NCI-H345 treated with DMSO at 0.1 percent for 48 hours (cell line): ENCODE measurements around the gene TUBB4A.
"Not testable (repeated sequence)": the region's sequence is repeated elsewhere in the genome, so short reads cannot be mapped to it uniquely, and the experiment has no call there.

Source experiments
- DNase-seq: peaks from one replicate; lab custom pipeline; 2025; ENCODE audit not compliant: unreplicated experiment; lab: John Stamatoyannopoulos, UW

The TUBB4A gene

DNA sequence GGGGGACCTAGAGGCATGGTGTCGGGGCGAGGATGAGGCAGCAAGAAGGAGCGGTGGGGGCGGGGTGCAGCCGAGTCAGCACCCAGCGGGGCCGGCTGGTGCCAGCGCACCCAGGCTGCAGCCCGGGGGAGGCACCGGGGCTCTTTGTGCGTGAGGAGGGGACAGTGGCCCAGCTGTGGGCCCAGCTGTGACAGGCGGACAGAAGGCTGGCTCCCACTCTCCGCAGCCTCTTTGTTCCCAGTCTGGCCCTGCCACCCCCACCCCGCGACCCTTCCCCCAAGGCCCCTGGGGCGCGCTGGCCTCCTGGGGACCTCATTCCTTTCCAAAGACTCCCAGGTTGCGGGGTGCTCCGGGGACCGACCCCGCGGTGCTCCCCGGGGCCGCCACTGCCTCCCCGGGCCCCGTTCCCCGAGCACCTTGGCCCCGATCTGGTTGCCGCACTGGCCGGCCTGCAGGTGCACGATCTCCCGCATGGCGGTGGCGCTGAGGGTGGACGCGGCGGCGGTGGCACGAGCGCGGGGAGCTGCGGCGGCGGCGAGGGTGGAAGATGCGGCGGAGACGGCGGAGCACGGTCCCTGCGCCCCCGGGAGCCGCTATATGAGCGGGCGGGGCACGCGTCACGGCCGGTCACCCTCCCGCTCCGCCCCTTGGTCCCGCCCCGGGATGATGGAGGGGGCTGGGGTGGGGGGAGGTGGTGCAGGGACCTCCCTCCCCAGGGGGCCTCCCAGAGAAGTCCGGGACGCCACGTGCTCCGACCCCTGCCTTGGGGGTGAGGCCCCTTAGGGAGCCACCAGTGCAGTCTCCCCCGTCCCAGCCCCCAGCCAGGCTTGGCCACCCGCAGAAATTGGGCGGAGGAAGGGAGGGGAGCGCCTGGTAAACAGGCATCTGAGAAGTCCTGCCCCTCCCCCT is at the start of gene TUBB4A:
Gene TUBB4A (minus strand): TSS at position 570 of the 909 bp plus-strand sequence. CDS start 97 bp downstream, at position 473.
- no peak for DNase-seq

DNA sequence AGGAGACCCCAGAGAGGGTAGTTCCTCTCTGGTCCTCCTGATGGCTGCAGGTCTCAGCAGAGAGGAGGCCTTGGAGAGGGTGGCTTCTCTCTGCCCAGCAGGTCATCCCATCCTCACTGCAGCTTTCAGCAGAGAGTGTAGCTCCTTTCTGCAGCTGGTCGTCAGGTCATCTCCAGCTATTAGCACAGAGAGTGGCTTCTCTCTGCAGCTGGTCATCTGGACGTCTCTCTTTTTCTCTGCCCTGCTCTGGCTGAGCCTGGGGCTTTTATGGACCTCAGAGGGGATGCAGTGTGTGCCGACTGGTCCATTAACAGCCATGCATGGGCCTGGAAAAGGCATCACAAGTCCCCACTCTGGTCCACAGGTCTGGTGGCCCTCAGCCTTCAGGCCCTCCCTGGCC is 49.0 kb upstream of the TUBB4A start:
- no peak for DNase-seq

DNA sequence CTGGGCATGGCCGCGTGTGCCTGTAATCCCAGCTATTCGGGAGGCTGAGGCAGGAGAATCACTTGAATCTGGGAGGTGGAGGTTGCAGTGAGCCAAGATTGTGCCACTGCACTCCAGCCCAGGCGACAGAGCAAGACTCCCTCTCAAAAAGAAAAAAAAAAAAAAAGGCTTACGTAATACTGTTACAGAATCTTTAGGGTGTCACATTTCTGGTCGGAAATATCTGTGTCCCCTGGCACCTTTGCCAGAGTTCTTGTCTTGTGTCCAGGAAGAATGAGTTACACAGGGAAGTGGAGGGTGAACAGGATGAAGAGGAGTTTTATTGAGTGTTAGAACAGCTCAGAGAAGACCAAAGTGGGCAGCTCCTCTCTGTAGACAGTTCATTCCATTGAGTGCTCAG is 48.6 kb upstream of the TUBB4A start:
- DNase-seq: not testable (repeated sequence)

DNA sequence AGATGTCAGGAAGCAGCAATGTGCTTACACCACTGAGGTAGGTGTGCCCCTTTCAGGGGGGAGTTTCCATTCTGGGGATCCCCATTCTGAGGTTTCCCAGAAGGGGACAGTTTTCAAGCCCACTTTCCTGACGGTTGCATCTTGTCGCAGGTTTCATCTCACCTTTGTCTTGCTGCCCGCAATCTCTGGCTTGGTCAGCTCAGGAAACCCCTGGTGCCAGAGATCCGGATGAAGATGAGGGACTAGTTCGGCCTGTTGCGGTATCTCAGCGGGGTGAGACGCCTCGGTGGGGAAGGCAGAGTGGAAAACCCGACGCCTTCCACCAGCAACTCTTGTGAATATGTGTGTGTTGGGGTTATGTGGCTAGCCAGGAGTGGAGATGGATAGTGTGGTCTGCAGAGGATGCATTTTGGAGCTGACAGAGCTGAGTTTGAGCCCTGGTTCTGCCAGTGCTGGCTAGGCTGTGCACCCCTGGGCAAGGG is 41.8 kb upstream of the TUBB4A start:
- DNase-seq: no peak

DNA sequence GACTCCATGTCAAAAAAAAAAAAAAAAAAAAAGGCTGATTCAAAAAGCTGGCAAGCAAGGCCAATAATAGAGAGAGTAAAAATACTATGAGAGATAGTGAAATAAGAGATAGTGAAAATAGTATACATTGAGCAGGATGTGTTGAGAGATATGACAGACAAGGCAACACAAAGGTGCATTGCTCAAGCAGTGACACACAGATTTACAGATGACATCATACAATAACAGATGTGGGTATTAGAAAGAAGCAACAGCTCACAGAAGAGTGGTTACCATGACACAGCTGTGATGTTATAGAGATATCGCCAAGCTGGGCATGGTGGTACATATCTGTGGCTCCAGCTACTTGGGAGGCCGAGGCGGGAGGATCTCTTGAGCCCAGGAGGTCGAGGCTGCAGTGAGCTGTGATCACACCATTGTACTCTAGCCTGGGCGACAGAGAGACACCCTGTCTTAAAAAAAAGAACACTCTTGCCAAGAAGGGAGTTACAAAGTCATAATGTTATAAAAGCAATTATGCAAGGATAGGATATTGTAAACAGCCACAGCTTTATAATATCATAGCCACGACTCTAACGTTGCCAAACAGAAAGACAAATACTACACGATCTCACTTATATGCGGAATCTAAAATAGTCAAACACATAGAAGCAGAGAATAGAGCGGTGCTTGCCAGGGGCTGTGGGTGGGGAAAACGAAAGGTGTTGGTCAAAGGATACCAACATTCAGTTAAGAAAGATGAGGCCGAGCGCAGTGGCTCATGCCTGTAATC is 39.0 kb upstream of the TUBB4A start:
- no peak for DNase-seq

DNA sequence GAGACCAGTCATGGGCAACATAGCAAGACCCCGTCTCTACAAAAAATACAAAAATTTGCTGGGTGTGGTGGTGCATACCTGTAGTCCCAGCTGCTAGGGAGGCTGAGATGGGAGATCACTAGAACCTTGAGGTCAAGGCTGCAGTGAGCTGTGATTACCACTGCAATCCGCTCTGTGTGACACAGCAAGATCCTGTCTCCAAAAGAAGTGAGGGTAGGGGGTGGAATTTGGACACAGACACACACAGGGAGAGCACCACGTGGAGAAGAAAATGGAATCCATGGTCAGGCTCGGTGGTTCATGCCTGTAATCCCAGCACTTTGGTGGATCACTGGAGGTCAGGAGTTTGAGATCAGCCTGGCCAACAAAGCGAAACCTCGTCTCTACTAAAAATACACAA is 37.4 kb upstream of the TUBB4A start:
- no peak for DNase-seq

DNA sequence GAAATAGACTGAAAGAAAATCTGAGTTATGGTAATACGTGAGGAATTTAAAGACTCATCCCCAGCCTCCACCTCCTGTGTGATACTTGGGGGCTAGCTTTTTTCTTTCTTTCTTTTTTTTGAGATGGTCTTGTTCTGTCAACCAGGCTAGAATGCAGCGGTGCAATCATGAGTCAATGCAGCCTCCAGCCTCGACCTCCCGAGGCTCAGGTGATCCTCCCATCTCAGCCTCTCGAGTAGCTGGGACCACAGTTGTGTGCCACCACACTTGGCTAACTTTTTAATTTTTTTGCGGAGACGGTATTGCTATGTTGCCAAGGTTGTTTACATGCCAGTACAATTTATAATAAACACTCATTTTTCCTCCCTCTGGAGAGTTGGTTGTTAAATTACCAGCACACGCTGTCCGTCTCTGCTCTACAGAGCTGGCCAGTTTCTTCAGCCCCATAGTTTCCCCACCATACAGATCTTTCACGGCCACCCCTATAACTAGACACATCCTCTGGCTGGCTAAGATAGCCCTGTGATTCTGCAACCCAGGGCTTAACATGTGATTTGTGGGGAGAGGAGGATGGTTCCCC is 33.5 kb upstream of the TUBB4A start:
- DNase-seq: no peak

DNA sequence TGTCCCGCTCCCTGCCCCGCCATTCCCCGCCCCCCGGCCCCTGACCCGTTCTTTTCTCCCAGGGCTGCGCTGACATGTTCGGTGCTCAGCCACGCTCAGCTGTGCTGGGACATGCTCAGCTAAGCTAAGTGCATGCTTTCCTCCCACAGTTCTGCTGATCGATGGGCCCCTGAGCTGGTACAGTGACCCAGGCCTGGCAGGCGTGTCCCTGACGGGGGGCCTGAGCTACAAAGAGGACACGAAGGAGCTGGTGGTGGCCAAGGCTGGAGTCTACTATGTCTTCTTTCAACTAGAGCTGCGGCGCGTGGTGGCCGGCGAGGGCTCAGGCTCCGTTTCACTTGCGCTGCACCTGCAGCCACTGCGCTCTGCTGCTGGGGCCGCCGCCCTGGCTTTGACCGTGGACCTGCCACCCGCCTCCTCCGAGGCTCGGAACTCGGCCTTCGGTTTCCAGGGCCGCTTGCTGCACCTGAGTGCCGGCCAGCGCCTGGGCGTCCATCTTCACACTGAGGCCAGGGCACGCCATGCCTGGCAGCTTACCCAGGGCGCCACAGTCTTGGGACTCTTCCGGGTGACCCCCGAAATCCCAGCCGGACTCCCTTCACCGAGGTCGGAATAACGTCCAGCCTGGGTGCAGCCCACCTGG is 32.5 kb upstream of the TUBB4A start:
- DNase-seq: no peak

DNA sequence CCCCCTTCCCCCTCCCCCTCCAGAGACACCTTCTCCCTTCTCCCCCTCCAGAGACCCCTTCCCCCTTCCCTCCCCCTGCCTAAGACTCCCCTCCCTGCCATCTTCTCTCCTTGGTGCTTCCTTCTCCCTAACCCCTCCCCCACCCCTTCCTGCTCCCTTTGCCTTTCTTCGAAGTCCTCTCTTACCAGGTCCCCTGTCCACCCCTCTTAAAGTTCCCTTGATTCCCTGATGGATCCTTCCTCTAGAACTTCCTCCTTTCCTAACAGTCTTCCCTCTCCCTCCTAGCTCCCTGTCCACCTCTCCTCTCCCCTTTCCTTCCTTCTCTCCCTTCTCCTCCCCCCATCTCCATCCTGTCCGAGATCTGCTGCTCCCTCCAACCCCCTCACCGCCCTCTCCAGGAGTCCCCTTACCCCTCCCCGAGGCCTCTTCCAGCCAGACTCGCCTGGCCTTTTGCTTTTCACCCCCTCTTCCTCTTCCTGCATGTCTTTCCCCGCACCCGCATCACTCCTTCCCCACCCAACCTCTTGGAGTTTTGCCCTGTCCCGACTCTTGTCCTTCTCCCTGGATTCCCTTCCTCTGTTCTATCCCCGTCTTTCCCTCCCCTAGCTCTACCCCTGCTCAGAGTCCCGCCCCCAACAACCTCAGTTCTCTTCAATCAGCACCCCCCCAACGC is 31.8 kb upstream of the TUBB4A start:
- no peak for DNase-seq

DNA sequence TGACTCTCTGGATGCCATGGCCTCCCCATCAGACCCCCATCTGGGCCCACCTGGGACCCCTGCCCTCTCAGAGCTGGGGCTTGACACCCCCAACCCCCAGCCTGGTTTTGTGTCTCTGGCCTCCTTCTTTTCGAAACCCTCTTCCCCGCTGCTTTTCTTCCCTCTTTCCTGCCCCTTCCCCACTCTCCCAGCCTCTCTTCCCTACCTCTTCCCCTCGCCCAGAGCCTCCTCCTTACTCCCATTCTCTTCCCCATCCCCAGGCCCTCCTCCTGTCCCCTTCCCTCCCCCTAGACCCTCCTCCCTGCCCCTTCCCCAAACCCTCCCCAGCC is 30.9 kb upstream of the TUBB4A start:
- DNase-seq: no peak

DNA sequence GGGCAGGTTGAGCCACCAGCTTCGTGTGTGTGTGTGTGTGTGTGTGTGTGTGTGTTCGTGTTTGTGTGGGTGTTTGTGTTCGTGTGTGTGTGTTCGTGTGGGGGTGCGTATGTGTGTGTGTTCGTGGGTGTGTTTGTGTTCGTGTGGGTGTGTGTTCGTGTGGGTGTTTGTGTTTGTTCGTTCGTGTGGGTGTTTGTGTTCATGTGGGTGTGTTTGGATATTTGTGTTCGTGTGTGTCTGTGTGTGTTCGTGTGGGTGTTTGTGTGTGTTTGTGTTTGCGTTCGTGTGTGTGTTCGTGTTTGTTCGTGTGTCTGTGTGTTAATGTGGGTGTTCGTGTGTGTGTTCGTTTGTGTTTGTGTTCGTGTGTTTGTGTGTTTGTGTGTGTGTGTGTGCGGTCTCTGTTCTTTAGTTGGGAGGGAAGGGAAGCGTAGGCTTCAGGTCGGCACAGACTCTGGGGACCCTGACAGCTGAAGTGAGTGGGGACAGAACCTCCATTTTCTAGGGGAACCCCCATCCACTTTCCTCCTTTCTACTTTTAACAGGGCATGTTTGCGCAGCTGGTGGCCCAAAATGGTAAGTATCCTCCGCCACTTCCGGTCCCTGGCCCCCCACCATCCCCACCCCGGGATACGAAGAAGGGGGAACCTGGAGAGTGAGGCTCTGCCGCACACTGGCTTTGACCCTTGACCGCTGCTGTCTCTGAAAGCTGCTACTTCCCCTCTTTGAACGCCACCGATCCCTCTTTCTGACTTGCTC is 30.3 kb upstream of the TUBB4A start:
- DNase-seq: no peak

DNA sequence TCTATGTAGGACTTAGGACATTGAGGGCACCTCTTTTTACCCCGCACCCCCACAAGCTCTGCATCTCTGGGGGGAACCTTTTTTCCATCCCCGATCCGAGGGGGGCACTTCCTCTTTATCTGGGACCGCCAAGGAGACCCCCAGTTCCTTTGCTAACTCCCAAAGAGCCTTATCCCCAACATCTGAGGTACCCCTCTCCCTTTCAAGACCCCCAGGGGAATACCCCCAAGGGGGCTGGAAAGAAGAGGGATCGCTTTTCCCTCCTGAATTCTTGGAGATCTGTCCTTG is 29.8 kb upstream of the TUBB4A start:
- no peak for DNase-seq

DNA sequence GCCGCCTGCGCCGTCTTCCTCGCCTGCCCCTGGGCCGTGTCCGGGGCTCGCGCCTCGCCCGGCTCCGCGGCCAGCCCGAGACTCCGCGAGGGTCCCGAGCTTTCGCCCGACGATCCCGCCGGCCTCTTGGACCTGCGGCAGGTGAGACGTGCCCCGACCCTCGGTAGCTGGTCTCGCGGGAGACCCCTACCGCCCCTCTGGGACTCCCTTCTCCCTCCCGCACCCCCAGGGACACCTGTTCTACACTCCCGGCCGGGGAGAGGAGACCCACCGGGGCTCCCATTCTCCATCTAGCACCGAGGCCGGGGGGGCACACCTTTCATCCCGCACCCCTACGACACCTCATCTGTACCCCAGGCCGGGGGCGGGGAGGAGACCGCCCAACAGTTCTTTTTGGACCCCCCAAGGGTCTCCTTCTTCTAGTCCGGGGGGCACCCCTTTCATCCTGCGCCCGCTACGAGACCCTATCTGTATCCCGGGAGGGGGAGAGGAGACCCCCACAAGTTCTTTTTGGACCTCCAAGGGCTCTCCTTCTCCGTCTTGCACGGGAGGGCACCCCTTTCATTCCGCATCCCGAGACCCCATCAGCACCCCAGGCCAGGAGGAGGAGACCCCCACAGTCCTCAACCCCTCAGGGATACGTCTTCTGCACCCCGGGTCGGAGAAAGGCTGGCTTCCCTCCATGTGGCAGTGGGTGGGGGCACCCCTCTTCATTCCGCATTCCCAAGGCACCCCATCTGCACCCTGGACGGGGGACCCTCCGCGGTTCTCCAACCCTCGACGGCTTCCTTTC is 29.2 kb upstream of the TUBB4A start:
- no peak for DNase-seq

DNA sequence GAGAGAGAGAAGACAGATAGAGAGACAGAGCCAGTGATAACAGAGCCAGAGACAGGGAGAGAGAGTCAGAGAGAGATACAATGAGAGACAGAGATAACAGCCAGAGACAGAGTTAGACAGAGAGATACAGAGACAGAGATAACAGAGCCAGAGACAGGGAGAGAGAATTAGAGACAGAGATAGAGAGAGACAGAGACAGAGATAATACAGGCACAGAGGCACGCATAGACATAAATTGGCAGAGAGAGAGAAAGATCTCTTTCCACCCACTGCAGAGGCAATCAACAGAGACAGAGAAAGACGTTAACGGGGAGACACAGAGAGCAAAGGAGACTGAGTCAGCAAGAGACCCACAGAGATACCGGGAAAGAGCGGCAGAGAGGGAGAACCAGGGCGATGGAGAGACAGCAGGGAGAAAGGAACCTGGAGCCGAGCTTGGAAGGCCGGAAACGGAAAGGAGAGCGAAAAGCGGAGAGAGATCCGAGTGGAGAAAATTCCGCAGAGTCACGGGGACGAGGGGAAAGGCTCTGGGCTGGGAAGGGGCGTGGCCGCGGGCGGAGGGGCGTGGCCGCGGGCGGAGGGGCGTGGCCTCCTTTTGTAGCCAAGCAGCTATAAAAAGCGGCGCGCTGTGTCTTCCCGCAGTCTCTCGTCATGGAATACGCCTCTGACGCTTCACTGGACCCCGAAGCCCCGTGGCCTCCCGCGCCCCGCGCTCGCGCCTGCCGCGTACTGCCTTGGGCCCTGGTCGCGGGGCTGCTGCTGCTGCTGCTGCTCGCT is 28.5 kb upstream of the TUBB4A start, which contains the start of gene TNFSF9:
Gene TNFSF9 (plus strand): TSS at position 641 of the 777 bp plus-strand sequence. CDS start 11 bp downstream, at position 652.
- DNase-seq: peak; percentile 8

DNA sequence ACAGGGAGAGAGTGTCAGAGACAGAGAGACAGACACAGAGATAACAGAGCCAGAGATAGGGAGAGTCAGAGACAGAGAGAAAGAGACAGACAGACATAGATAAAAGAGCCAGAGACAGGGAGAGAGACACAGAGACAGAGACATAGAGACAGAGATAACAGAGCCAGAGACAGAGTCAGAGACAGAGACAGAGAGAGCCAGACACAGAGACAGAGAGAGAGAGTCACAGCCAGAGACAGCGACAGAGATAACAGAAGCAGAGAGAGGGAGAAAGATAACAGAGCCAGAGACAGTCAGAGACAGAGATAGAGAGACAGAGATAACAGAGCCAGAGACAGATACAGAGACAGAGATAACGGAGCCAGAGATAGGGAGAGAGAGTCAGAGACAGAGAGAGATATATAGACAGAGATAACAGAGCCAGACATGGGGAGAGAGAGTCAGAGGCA is 27.9 kb upstream of the TUBB4A start:
- DNase-seq: no peak

DNA sequence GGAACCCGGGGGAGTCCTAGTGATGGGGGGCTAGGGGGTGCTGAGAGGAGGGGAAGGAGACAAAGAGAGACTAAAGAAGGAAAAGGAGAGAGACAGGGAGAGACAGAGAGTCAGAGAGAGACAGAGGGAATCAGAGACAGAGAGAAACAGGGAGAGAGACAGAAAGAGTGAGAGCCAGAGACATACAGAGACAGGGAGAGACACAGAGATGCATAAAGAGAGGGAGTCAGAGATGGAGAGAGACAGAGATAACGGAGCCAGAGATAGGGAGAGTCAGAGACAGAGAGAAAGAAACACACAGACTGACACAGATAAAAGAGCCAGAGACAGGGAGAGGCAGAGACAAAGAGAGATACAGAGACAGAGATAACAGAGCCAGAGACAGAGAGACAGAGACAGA is 27.2 kb upstream of the TUBB4A start:
- DNase-seq: no peak

DNA sequence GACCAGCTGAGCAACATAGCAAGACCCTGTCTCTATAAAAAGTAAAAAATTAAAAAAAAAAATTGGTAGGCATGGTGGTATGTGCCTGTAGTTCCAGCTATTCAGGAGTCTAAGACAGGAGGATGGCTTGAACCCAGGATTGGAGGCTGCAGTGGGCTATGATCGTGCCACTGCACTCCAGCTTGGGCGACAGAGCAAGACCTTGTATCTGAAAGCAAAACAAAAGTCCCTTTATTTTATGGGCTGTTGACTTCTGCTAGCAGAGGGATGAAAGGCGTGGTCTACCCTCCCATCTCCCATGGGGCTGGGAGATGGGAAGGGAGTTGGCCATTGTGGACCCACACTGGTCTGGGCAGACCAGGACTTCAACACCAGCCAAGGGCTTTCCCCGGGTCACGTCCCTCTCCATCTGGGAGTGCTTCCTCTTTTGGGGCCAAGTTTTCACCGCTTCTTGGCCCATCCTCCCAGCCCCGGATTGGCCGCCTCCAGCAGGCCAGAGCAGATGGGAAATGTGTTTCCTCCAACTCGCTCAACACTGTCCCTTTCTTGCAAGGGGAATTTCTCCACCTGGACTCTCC is 26.5 kb upstream of the TUBB4A start:
- no peak for DNase-seq

DNA sequence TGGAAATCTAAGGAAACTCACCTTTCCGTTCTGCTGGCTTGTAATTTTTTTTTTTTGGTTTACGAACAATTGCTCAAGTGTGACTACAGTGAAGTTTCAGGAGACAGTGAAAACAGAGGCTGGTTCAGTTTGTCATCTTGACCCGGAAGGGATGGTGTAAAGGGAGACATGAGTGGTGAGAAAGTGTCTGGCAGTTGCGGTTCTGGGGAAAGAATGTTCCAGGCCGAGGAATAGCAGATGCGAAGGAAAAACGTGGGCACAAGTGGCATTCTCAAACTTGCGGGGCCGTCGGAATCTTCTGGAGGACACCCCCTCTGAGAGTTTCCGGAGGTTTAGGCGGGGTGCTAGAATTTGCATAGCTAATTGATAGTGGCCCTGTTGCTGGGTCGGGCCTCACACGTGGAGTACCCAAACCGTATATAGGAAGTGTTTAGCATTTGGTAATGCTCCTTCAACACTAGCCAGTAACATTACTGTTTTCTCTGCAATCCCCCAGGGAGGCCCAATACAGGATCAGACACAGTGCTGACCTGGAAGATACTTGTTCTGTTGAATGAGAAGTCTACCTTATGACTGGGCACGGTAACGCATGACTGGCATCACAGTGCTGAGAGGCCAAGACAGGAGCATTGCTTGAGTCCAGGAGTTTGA is 25.9 kb upstream of the TUBB4A start:
- no peak for DNase-seq
